ENCODE measurements around the gene PDHX.
"Not testable (repeated sequence)": the region's sequence is repeated elsewhere in the genome, so short reads cannot be mapped to it uniquely, and the experiment has no call there.

PDHX gene

GRCh38 chr11:34911676-34912075 is 4.7 kb upstream of the PDHX start:
- DNase-seq (ENCODE audit: low spot score), result no peak

GRCh38 chr11:34913556-34913955 is 2.9 kb upstream of the PDHX start:
- DNase-seq (ENCODE audit: low spot score), result not testable (repeated sequence)

GRCh38 chr11:34915136-34916014 is 1.0 kb upstream of the PDHX start:
- peak; percentile 52 for DNase-seq (ENCODE audit: low spot score)

- DNase-seq (ENCODE audit: low spot score), result peak; percentile 25
These were observed 689 bp downstream of the PDHX start for GRCh38 chr11:34916843-34917770.

DNA sequence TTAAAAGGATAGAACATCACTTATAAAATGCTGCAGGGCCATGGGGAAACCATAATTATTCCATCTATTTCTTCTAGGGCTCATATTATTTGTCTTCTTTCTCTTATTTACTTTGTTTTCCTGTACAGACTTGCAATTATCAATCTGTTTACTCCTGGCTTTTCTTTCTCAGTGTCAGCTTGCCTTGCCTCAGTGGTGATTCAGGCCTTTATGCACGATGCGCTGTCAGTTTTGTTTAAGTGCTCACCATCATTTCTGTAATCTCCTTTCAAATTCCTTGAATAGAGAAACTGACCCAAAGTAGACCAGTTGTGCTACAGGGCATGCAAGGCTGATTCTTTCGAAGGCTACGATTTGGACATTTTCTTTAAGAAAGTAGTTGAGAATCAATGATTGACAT is 4.7 kb downstream of the PDHX start:
- DNase-seq (ENCODE audit: low spot score), result no peak

DNA sequence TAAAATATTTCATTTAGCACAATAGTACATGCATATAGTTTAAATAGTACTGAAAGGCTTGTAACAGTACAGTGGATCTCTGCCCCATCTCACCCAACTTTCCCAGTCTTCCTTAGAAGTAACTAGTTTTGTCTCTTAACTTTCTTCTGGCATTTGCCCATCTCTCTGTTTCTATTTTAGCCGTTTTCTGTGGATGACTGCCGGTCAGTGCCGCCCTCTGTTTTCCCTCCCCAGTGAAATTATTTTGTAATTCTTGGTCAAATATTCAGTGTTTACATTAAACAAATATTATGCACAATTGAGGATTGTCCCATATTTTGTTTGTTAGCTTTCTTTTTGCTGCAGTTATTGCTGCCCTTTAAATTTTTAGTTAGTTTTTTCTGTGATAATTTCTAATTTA is 8.3 kb downstream of the PDHX start:
- no peak for DNase-seq (ENCODE audit: low spot score)

GRCh38 chr11:34926101-34926830 is 9.8 kb downstream of the PDHX start:
- DNase-seq (ENCODE audit: low spot score), result peak; percentile 84

DNA sequence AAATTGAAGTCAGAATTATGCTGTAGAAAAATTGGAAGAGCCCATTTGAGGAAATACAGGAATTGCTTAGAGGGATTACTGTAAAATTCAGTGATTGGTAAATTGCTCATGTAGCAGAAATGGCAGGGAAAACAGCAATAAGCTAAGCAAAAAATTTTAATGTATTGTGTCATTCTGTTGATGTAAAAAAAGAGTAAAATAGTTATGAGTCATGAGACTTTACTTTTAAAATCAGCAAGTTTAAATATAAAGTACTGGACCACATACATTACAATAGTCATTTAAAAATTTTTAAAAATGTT is 10.4 kb downstream of the PDHX start:
- no peak for DNase-seq (ENCODE audit: low spot score)

GRCh38 chr11:34928268-34928959 is 12.0 kb downstream of the PDHX start:
- DNase-seq (ENCODE audit: low spot score), result no peak

- no peak for DNase-seq (ENCODE audit: low spot score)
These were observed 12.7 kb downstream of the PDHX start for GRCh38 chr11:34928960-34929680.

- DNase-seq (ENCODE audit: low spot score), result no peak
These were observed 13.7 kb downstream of the PDHX start for GRCh38 chr11:34929794-34930763.

GRCh38 chr11:34936945-34937629 is 20.7 kb downstream of the PDHX start:
- DNase-seq (ENCODE audit: low spot score), result no peak

DNA sequence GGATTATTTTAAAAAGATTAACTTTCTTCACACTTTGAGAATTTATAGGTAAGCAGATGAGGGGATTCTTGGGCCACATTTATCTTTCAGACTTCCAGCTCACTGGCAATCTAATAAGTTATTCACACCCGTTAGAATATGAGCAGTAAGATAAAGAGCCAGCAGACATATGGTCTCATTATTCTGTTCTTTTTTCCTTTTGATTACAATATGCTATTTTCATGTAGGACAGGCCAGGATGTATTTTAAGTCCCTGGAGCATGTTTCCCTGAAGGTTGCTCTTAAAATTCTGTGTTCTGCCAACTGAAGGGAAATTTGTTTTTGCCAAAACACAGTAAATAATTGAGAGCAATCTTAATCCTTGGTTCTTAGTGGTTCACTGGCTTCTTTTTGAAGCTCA is 22.2 kb downstream of the PDHX start:
- DNase-seq (ENCODE audit: low spot score), result no peak

DNA sequence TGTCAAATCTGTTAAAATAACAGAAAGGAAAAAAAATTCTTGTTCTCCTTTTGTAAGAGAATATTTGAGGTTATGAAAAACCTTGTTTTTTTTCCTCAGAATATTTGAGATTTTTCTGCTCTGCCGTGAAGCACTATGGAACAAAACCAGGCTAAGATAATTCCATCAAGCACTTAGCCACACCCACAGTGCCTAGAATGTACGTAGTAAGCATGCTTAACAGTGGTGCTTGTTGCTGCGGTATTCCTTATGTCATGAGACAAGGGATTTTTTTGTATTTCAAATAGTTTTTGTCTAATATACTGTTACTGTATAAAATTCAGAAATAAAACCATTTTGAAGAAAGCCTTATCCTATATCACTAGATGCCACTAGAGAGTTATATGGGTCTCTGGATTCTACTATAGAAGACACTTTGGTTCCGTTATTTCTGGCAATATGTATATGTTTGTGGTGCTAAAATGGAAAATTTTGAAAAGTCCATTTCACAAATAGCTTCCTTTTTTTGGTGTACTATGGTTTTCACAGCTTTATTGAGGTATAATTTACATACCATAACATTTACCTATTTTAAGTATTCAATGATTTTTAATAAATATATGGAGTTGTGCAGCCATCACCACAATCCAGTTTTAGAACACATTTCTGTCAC is 23.7 kb downstream of the PDHX start:
- no peak for DNase-seq (ENCODE audit: low spot score)

GRCh38 chr11:34941688-34942087 is 25.3 kb downstream of the PDHX start:
- no peak for DNase-seq (ENCODE audit: low spot score)

DNA sequence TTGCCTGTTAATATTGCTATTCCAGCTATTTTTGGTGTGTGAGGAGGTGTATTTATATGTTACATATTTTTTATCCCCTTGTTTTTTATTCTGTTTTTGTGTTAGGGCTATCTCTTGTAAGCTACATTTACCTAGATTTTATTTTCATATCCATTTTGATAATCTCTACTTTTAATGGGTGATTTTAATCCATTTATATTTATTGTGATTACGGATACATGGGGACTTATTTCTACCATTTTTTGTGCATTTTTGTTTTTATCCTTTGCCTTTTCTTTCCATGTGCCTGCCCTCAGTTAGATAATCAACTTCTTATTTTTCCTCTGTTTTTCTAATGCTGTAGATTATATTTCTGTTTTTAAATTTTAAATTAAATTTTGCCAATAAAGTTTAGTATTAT is 28.3 kb downstream of the PDHX start:
- no peak for DNase-seq (ENCODE audit: low spot score)

- DNase-seq (ENCODE audit: low spot score), result no peak
These were observed 32.3 kb downstream of the PDHX start for GRCh38 chr11:34948696-34949095.

DNA sequence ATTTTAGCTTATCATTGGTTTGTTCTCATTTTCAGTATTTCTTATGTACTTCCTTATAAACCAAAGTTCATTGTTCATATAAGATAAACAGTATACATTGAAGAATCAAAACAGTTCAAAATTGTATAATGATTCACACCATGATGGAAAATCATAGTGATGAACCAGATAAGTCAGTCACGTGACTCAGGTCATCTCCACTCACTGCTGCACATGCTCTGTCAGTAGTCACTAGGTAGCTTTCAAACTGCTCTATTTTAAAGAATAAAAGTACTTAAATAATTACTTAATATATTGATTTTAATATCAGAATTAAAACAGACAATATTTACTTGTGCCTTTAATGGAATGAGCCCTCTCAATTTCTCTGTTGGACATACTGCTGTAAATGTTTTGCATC is 37.5 kb downstream of the PDHX start:
- no peak for DNase-seq (ENCODE audit: low spot score)

GRCh38 chr11:34957206-34957605 is 40.8 kb downstream of the PDHX start:
- no peak for DNase-seq (ENCODE audit: low spot score)
